ENCODE measurements around the gene EZH1.
A peak's percentile ranks its signal among the peaks of the same experiment; 100 is the strongest.
"Not testable (repeated sequence)": the region's sequence is repeated elsewhere in the genome, so short reads cannot be mapped to it uniquely, and the experiment has no call there.

EZH1 gene

GRCh38 chr17:42680331-42680808 lies 64.5 kb downstream of the EZH1 start:
- DNase-seq = no peak

GRCh38 chr17:42679492-42680330 lies 65.1 kb downstream of the EZH1 start:
- DNase-seq = peak; percentile 84

DNA sequence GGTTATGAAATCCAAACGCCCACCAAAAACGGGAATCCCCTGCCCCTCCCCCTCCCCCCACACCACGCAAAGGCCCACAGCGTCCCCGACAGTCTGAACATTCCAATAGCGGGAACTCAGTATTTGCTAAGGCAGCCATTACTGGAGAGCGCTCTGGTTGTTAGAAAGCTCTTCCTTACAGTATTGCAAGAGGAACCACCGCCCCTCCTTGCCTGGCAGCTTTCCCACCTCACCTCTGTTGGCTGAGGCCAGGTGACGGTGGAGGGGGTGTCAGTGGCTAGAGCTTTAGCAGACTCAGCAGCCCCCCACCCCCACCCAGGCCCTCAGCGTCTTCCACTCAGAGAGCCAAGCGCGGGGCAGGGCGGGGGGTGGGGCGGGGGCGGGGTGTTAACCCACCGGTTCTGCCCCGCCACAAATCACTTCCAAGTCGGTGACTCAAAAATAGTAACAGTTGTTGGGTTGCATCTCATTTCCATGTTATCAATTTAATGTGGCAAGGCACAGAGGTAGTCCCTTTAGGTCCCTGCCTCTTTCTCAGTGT lies 65.8 kb downstream of the EZH1 start:
- DNase-seq = peak; percentile 74

GRCh38 chr17:42677921-42678781 lies 66.7 kb downstream of the EZH1 start:
- DNase-seq = peak; percentile 94

DNA sequence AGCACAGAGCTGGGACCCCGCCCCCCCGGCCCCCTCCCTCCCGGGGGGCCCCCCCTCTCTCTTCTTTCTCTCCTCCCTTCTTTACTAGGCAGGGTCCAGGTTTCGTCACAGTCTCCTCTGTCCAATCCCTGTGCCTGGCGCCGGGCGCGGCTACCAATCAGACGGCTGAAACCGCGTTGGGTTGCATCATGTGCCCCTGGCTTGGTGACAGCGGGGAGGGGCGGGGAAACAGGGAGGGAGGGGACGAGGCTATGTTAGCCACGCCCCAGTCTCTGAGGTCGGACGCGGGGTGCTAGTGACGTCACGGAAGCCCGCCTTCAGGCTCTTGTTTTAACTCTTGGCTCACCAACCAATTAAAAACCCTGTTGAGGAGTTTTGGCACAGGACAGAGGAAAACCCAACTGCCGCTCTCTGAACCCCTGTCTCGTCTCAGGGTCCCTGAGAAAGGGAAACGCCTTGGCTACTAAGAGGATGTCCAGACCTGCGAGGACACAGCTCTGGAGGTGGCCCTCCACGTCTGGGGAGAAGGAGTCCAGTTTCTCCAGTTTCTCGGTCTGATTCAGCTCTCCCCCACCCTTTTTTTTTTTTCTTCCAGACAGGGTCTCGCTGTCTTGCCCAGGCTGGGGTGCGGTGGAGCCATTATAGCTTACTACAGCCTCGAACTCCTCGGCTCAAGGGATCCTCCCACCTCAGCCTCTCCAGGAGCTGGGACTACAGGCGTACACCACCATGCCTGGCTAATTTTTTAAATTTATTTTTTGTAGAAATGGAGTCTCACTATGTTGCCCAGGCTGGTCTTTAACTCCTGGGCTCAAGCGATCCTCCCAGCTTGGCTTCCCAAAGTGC lies 67.6 kb downstream of the EZH1 start:
- DNase-seq = peak; percentile 100

- peak; percentile 59 for DNase-seq
These were observed 68.3 kb downstream of the EZH1 start, which contains the start of gene PLEKHH3 for GRCh38 chr17:42676424-42677011. Gene PLEKHH3 (minus strand): TSS chr17:42676994. CDS start chr17:42676563, 431 bp downstream.

DNA sequence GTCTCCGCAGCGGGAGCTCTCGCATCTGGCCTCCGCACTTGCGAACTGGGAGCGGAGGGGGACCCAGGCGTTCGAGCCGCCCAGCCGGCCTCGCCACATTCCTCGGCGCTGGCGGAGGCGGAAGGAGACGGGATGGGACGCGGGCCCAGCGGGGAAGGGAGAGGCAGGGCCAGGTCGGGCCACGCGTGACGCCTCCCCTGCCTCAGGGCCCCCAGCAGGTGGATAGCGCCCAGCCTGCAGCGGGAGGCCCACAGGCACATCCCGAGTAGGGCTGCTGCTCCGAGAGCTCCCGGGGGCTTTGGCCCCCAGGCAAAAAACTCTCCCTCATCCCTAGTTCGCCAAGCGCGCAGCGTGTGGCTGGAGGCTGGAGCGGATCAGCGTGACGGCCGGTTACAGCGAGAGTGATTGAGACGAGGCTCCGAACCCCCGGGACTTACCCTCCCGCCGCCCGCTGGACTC lies 68.8 kb downstream of the EZH1 start:
- DNase-seq = peak; percentile 38

DNA sequence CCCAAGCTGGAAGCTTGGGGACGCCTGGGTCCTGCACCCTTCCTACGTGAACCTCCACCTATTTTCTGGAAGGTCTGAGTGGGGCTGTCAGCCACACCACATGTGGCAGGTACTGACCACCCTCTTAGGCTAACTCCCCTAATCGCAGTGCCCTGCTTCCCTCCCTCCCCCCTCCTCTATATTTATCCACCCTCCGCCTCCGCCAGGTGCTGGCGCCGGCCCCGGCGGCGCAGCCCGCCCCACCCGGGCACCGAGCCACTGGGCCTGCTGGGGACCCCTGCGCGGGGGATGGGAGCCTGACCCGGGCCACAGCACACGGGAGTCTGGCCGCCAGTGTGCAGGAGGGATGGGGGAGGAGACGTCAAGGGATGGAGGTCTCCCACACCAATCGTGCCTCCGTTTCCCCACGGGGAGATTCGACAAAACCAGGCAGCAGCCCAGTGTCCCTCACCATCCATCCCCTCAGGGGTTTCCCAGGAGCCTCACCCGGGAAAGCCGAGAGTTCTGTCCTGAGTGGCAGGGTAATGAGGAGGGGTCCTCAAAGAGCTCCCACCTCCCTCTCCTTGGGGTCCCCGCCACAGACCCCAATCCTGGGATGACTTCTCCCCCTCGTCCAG lies 69.4 kb downstream of the EZH1 start:
- DNase-seq = peak; percentile 54

- DNase-seq = peak; percentile 54
These were observed 70.0 kb downstream of the EZH1 start for GRCh38 chr17:42674755-42675347.

- DNase-seq = no peak
These were observed 70.7 kb downstream of the EZH1 start for GRCh38 chr17:42673885-42674754.

DNA sequence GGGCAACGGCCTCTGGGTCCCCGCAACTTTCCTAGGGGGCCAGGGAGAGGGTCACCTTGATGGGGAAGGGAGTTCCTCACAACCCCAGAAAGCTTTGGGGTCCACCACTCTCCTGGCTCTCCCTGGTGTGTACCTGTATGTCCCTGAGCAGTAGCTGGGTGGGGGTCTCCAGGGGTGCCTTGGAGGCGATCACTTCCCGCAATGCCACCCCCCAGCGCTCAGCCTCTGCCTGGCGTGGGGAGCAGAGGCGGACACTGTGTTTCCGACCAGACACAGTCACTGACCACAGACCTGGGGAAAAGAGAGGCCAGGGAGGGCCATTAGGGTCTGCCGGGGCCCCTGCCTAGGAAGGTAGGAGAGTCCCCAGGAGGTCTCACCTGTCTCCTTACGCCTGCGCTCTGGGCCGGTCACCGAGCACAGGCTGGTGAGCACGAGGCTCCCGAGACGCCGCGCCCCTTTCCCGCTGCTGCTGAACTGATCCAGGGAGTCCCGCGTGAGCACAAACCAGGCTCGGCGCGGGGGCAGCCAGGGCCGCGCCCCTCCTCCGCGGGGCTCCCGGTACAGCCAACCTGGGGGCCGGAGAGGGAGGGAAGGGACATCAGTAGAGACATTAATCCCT lies 71.5 kb downstream of the EZH1 start:
- DNase-seq = no peak

- no peak for DNase-seq
These were observed 72.8 kb downstream of the EZH1 start for GRCh38 chr17:42672038-42672437.

DNA sequence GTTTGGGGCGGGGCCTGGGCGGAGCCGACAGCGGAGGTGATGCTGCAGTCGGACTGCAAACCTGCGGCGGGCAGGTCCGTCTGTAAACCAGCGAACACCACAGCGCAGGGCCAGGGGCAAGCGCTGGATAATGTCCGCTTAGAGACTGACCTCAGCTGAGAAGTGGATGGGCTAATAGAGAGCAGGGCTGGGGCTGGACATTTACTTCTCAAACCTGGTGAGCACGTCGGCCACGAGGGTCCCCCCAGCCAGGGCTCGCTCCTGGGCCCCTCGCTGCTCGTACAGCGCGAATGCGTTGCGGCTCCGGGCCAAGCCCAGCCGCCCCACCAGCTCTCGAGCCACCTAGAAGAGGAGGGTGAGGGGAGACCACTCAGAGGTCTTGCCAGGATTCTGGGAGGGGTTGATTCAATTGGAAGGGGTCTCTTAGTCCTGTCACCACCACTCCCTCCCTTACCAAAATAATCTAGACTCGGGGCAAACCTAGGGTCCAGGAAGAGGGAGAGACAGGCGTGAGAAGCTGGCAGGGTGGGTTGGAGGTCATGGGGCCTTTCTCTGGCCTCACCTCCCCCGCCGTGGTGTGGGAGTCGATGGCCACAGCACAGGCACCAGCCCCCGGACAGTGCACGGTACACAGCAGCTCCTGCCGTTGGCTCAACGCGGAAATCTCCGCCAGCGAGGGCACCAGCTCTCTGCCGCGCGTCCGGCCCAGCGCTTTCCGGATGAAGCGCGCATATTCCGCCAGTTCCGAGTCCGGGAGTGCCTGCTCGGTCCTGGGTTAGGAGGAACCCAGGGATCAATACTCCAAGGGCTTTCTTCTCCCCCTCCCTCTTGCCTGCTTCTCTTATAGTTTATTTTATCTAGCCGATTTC lies 73.8 kb downstream of the EZH1 start:
- no peak for DNase-seq

- DNase-seq = no peak
These were observed 74.7 kb downstream of the EZH1 start for GRCh38 chr17:42669977-42670788.

DNA sequence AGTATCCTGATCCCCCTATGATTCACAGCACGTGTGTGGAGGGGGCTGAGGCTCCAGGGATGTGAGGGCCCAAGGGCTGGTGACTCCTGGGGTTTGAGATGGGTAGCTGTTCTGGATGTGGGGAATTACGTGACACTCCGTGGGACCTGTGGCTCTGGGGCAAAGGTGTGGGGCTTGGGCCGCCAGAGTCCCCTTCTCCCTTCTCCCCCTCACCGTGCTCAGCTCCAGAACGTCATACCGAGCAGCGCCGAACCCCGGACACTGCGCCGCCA lies 75.2 kb downstream of the EZH1 start:
- no peak for DNase-seq

DNA sequence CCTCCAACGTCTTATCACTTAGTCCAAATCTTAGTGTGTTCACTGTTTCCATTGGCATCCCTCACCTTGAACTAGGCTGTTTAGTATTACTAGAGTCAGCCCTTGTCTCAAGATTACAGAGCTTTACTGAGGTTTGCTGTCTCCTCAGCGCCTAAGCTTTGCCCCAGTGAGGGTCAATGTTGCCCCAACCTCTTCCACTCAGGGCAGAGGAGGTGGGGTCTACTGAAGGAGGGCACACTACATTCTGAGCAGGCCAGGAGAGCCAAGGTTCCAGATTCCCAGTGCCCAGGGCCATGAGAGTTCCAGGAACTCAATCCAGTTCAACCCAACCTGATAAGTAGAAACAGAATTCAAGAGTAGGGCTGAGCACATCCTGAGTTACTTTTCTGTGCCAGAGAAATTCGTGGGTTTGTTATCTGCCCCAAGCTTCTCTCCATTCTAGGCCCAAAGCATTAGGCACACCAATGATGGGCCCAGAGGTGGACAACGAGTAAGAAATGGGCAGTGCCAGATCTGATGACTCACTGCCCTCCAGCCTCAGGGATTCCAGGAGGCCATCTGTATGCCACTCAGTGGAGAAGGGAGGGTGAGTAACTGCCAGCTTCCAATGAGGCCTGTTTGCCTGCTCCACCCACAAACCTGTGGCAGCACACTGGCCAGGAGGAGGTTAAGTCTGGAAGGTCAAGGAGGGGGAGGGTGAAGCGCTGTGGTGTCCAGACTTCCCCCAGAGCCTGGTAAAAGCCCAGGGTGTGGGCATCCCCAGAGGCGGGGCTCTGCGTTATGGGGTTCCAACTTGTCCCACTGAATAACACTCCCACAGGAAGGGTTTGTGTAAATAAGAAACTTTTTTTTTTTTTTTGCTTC lies 77.5 kb downstream of the EZH1 start:
- DNase-seq = no peak

DNA sequence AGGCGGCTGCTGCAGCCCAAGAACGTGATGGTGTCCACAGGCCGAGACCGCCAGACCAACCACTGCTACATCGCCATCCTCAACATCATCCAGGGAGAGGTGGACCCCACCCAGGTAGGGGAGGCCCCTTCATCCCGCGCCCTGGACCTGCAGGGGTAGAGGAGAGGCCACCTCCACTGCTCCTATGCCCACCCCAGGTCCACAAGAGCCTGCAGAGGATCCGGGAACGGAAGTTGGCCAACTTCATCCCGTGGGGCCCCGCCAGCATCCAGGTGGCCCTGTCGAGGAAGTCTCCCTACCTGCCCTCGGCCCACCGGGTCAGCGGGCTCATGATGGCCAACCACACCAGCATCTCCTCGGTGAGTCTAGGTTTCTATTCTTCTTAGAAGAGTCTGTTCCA lies 78.7 kb downstream of the EZH1 start:
- DNase-seq = not testable (repeated sequence)
